ENCODE data around the gene STAP2. TPM values are rescaled to one million over a fixed set of nuclear protein-coding genes. Genes with fewer than 3 reads are reported as not detected.

Gene STAP2
- total and polyA plus RNA-seq, 9 of the 15 experiments (the other 6 are each of a cell fraction or from before 2014, with no cell fraction given) = 1.2 to 9.8 (median 4.5) TPM

DNA sequence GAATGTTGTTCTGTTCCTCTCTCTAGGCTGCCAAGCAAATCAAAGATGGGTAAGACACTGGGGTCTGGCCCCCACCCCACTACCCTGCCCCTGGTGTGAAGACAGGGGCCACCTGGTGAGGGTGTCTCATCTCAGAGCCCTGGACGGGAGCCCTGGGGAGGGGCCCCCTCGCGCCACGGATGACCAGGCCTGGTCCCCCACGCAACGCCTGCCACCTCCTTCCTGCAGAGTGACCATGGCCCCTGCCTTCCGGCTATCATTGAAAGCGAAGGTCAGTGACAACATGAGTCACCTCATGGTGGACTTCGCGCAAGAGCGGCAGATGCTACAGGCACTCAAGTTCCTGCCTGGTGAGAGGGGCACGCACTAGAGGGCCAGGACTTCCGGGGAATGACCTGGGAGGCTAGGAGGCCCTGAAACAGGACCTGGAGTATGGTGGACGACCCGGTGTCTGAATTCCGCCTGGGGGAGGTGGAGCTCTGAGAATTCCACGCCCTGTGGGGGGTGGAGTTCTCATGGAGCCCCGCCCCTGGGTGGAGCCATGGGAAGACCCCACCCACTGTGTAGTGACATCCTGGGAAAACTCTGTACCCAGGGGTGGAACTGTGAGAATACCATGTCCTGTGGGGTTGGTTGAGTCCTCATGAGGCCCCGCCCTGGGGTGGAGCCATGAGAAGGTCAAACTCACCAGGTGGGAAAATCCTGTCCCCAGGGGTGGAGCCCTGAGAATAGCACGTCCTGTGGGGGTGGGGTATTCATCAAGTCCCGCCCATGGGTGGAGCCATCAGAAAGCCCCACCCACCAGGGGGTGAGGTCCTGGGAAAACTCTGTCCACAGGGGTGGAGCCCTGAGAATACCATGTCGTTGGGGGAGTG is 28.1 kb downstream of the STAP2 start (continued):
- TF ChIP-seq ZNF121 (CRISPR knock-in tag; conservative IDR thresholded peaks at IDR 0.05) (no peak), RBM17 (IDR thresholded peaks at IDR 0.05; ENCODE audit: borderline replicate concordance, low read depth, low read length) (no peak), ZFPM2 (CRISPR knock-in tag; IDR thresholded peaks at IDR 0.05) (no peak; the same call in 1 of the 2 replicates), MAFG (tag; conservative IDR thresholded peaks at IDR 0.05) (no peak), SMARCE1 (IDR thresholded peaks at IDR 0.05) (peak; percentile 59), PRMT5 (CRISPR knock-in tag; IDR thresholded peaks at IDR 0.05) (no peak), KDM4B (IDR thresholded peaks at IDR 0.05; ENCODE audit: borderline replicate concordance in 2 of 2, low read depth in 1 of 2) (no peak), BRD9 (IDR thresholded peaks at IDR 0.05; ENCODE audit: low read depth, partially characterized antibody) (no peak), NFATC3 (IDR thresholded peaks at IDR 0.05) (no peak), ZNF124 (CRISPR knock-in tag; IDR thresholded peaks at IDR 0.05) (no peak), DDX20 (tag; IDR thresholded peaks at IDR 0.05; ENCODE audit: low read depth) (no peak), NFRKB (IDR thresholded peaks at IDR 0.05; ENCODE audit: low read depth) (peak; percentile 56; the same call in 1 of the 2 replicates), ZNF3 (CRISPR knock-in tag; IDR thresholded peaks at IDR 0.05) (no peak), SRSF3 (IDR thresholded peaks at IDR 0.05; ENCODE audit: insufficient read depth, low read length) (no peak), ZNF140 (CRISPR knock-in tag; IDR thresholded peaks at IDR 0.05) (no peak)
- TF ChIP-seq, protein P1, sequence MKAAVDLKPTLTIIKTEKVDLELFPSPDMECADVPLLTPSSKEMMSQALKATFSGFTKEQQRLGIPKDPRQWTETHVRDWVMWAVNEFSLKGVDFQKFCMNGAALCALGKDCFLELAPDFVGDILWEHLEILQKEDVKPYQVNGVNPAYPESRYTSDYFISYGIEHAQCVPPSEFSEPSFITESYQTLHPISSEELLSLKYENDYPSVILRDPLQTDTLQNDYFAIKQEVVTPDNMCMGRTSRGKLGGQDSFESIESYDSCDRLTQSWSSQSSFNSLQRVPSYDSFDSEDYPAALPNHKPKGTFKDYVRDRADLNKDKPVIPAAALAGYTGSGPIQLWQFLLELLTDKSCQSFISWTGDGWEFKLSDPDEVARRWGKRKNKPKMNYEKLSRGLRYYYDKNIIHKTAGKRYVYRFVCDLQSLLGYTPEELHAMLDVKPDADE (conservative IDR thresholded peaks at IDR 0.05; ENCODE audit: control insufficient read depth, low read depth, low read length) = no peak
- TF ChIP-seq, protein P2, sequence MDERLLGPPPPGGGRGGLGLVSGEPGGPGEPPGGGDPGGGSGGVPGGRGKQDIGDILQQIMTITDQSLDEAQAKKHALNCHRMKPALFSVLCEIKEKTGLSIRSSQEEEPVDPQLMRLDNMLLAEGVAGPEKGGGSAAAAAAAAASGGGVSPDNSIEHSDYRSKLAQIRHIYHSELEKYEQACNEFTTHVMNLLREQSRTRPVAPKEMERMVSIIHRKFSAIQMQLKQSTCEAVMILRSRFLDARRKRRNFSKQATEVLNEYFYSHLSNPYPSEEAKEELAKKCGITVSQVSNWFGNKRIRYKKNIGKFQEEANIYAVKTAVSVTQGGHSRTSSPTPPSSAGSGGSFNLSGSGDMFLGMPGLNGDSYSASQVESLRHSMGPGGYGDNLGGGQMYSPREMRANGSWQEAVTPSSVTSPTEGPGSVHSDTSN (CRISPR knock-in tag; IDR thresholded peaks at IDR 0.05; ENCODE audit: low read depth) = no peak
- TF ChIP-seq, protein P2 (tag; conservative IDR thresholded peaks at IDR 0.05; ENCODE audit: low read depth) = no peak
- TF ChIP-seq, protein P3, sequence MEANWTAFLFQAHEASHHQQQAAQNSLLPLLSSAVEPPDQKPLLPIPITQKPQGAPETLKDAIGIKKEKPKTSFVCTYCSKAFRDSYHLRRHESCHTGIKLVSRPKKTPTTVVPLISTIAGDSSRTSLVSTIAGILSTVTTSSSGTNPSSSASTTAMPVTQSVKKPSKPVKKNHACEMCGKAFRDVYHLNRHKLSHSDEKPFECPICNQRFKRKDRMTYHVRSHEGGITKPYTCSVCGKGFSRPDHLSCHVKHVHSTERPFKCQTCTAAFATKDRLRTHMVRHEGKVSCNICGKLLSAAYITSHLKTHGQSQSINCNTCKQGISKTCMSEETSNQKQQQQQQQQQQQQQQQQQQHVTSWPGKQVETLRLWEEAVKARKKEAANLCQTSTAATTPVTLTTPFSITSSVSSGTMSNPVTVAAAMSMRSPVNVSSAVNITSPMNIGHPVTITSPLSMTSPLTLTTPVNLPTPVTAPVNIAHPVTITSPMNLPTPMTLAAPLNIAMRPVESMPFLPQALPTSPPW (CRISPR knock-in tag; IDR thresholded peaks at IDR 0.05) = peak; percentile 38
- TF ChIP-seq, protein P4, sequence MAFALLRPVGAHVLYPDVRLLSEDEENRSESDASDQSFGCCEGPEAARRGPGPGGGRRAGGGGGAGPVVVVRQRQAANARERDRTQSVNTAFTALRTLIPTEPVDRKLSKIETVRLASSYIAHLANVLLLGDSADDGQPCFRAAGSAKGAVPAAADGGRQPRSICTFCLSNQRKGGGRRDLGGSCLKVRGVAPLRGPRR (CRISPR knock-in tag; IDR thresholded peaks at IDR 0.05) = no peak
